IMR-90 (cell line): ENCODE data around the gene TINAG. TPM values are rescaled to one million over a fixed set of nuclear protein-coding genes. Genes with fewer than 3 reads are reported as not detected.
A peak's percentile ranks its signal among the peaks of the same experiment; 100 is the strongest.

ENCODE experiments used
- ATAC-seq: fragments of 200-7000 bp; cut with Tn5 transposase; 2 replicates; pipeline ENCODE4 v1.9.1; 2020; ENCODE audit warnings: low read depth, mild to moderate bottlenecking, moderate library complexity
- Bru-seq: library from RNA; stranded (reverse); fragments of 400-500 nt; gene quantifications from one replicate; lab custom pipeline; 2021; lab: Mats Ljungman, UMichigan
- BruChase-seq, 2 experiments: library from RNA; stranded (reverse); fragments of 400-500 nt; gene quantifications; one replicate each; lab custom pipeline; 2021; lab: Mats Ljungman, UMichigan
- BruUV-seq: library from RNA; stranded (reverse); fragments of 400-500 nt; replicated peaks from 2 replicates; lab custom pipeline; 2021; lab: Mats Ljungman, UMichigan
- CTCF ChIA-PET: fragments of 300-600 bp; formaldehyde crosslinking; extraction: SDS; loops from one replicate; lab custom pipeline; 2021; ENCODE audit warnings: antibody characterized with exemption; lab: Yijun Ruan, JAX
- POLR2A ChIA-PET: fragments of 300-600 bp; sonication (Branson Sonifier 250); formaldehyde crosslinking; loops from one replicate; lab custom pipeline; 2022; ENCODE audit warnings: antibody characterized with exemption; ENCODE audit not compliant: unreplicated experiment; lab: Charles Lee
- DNase-seq: peaks from one replicate; pipeline ENCODE4 v3.0.0; 2013
- H2AFZ ChIP-seq: replicated peaks from 2 replicates; pipeline ENCODE3; 2013; ENCODE audit warnings: low read length, mild to moderate bottlenecking; ENCODE audit not compliant: poor library complexity
- H2AK5ac ChIP-seq: 2 replicates; pipeline ENCODE4 v1.6.1; 2013; ENCODE audit warnings: low read depth, low read length, inconsistent platforms
- H2AK9ac ChIP-seq: replicated peaks from 2 replicates; pipeline ENCODE3; 2013; ENCODE audit warnings: mild to moderate bottlenecking, low read depth, low read length, moderate library complexity; ENCODE audit not compliant: poor library complexity
- H2BK120ac ChIP-seq: 2 replicates; pipeline ENCODE4 v1.6.1; 2013; ENCODE audit warnings: low read depth, low read length, inconsistent platforms
- H2BK15ac ChIP-seq: 3 replicates; pipeline ENCODE4 v1.6.1; 2013; ENCODE audit warnings: low read depth, low read length, inconsistent platforms
- H2BK20ac ChIP-seq: 2 replicates; pipeline ENCODE4 v1.6.1; 2013; ENCODE audit warnings: low read depth, mild to moderate bottlenecking, inconsistent platforms, low read length, moderate library complexity
- H2BK5ac ChIP-seq: 2 replicates; pipeline ENCODE4 v1.6.1; 2013; ENCODE audit warnings: mild to moderate bottlenecking, low read depth, low read length, inconsistent platforms; ENCODE audit not compliant: poor library complexity, severe bottlenecking
- H3K14ac ChIP-seq: replicated peaks from 2 replicates; pipeline ENCODE4 v1.6.1; 2013; ENCODE audit warnings: low read depth, low read length, inconsistent platforms
- H3K18ac ChIP-seq: 2 replicates; pipeline ENCODE4 v1.6.1; 2013; ENCODE audit warnings: low read depth, low read length, control low read depth
- H3K23ac ChIP-seq: 2 replicates; pipeline ENCODE4 v1.6.1; 2013; ENCODE audit warnings: low read depth, low read length, inconsistent platforms
- H3K27ac ChIP-seq: 2 replicates; pipeline ENCODE4 v1.5.1; 2013; ENCODE audit warnings: mild to moderate bottlenecking, control low read depth, low read length; ENCODE audit not compliant: insufficient read depth
- H3K27me3 ChIP-seq: 2 replicates; pipeline ENCODE4 v1.6.1; 2013; ENCODE audit warnings: low read length; ENCODE audit not compliant: control insufficient read depth, insufficient read depth
- H3K36me3 ChIP-seq: 2 replicates; pipeline ENCODE4 v1.6.1; 2013; ENCODE audit warnings: low read length, mixed read lengths; ENCODE audit not compliant: control insufficient read depth, insufficient read depth
- H3K4ac ChIP-seq: 2 replicates; pipeline ENCODE4 v1.6.1; 2013; ENCODE audit warnings: low read depth, low read length, inconsistent platforms
- H3K4me1 ChIP-seq: 2 replicates; pipeline ENCODE4 v1.6.1; 2013; ENCODE audit warnings: low read length, mixed read lengths; ENCODE audit not compliant: control insufficient read depth, insufficient read depth
- H3K4me2 ChIP-seq: 2 replicates; pipeline ENCODE4 v1.6.1; 2013; ENCODE audit warnings: low read depth, mild to moderate bottlenecking, control low read depth, low read length, moderate library complexity
- H3K4me3 ChIP-seq: 2 replicates; pipeline ENCODE4 v1.5.1; 2013; ENCODE audit warnings: low read depth, mild to moderate bottlenecking, control low read depth, low read length, moderate library complexity; ENCODE audit not compliant: insufficient read depth
- H3K56ac ChIP-seq: 2 replicates; pipeline ENCODE4 v1.6.1; 2013; ENCODE audit warnings: low read length, inconsistent platforms; ENCODE audit not compliant: insufficient read depth; ENCODE audit errors: extremely low read depth
- H3K79me1 ChIP-seq, 2 experiments: 2 replicates each; pipeline ENCODE4 v1.6.1; 2013; ENCODE audit warnings: low read length in 2 of 2, inconsistent platforms in 1 of 2, low read depth in 1 of 2
- H3K9ac ChIP-seq: 2 replicates; pipeline ENCODE4 v1.6.1; 2013; ENCODE audit warnings: low read depth, low read length, control low read depth
- H3K9me1 ChIP-seq: 2 replicates; pipeline ENCODE4 v1.6.1; 2013; ENCODE audit warnings: low read length, inconsistent platforms; ENCODE audit not compliant: insufficient read depth
- H3K9me3 ChIP-seq: 2 replicates; pipeline ENCODE4 v1.6.1; 2013; ENCODE audit warnings: low read length; ENCODE audit not compliant: control insufficient read depth, insufficient read depth
- H4K20me1 ChIP-seq: 2 replicates; pipeline ENCODE4 v1.6.1; 2013; ENCODE audit warnings: low read length, inconsistent platforms; ENCODE audit not compliant: insufficient read depth
- H4K5ac ChIP-seq: 2 replicates; pipeline ENCODE4 v1.6.1; 2013; ENCODE audit warnings: mild to moderate bottlenecking, low read depth, low read length, control low read depth
- H4K8ac ChIP-seq, 2 experiments: 2 replicates each; pipeline ENCODE4 v1.6.1; 2013; ENCODE audit warnings: low read depth in 2 of 2, low read length in 2 of 2, control low read depth in 1 of 2, inconsistent platforms in 1 of 2
- H4K91ac ChIP-seq: 2 replicates; pipeline ENCODE4 v1.6.1; 2013; ENCODE audit warnings: low read depth, low read length, inconsistent platforms; ENCODE audit not compliant: insufficient read depth
- CEBPB ChIP-seq: IDR thresholded peaks from 2 replicates; pipeline ENCODE4 v1.6.1; 2012; ENCODE audit warnings: low read depth, low read length, improper control_type of control experiment
- CHD1 ChIP-seq: IDR thresholded peaks from 2 replicates; pipeline ENCODE4 v1.6.1; 2012; ENCODE audit warnings: low read depth, low read length, improper control_type of control experiment
- CTCF ChIP-seq: conservative IDR thresholded peaks from 2 replicates; pipeline ENCODE4 v1.5.1; 2012; ENCODE audit warnings: mild to moderate bottlenecking, low read depth, low read length, improper control_type of control experiment
- MAFK ChIP-seq: IDR thresholded peaks from 2 replicates; pipeline ENCODE4 v1.6.1; 2012; ENCODE audit warnings: low read depth, low read length, improper control_type of control experiment
- MXI1 ChIP-seq: IDR thresholded peaks from 2 replicates; pipeline ENCODE4 v1.6.1; 2012; ENCODE audit warnings: low read depth, mild to moderate bottlenecking, low read length, moderate library complexity, borderline replicate concordance
- NFE2L2 ChIP-seq: fragments of 150-350 bp; IDR thresholded peaks from 2 replicates; pipeline ENCODE4 v1.6.1; 2016; ENCODE audit warnings: low read depth, mild to moderate bottlenecking, low read length
- POLR2A ChIP-seq: IDR thresholded peaks from 2 replicates; pipeline ENCODE4 v1.6.1; 2012; ENCODE audit warnings: mild to moderate bottlenecking, low read depth, low read length
- RFX5 ChIP-seq: IDR thresholded peaks from 2 replicates; pipeline ENCODE4 v1.8.0; 2012; ENCODE audit warnings: low read depth, mild to moderate bottlenecking, low read length, moderate library complexity
- USF2 ChIP-seq: fragments of 150-350 bp; IDR thresholded peaks from 2 replicates; pipeline ENCODE4 v1.6.1; 2017; ENCODE audit warnings: mild to moderate bottlenecking, antibody characterized with exemption, low read length, low read depth
- WGBS, 2 experiments: methylation state at CpG; one replicate each; pipeline versions ENCODE4 v1.1.5 to v1.1.7; 2013; ENCODE audit warnings: missing lambda C conversion rate in 2 of 2; ENCODE audit not compliant: insufficient read length in 1 of 2; ENCODE audit errors: extremely low coverage in 2 of 2; 5-methylcytosine and 5-hydroxymethylcytosine counted together
- dilution Hi-C: fragments of 300-500 bp; cut with HindIII; formaldehyde crosslinking; loops from one replicate; pipeline ENCODE4 v1.14.3; 2018; ENCODE audit warnings: low sequenced_read_pairs; ENCODE audit not compliant: unreplicated experiment
- in situ Hi-C: fragments of 300-500 bp; cut with MboI; formaldehyde crosslinking; loops from 3 replicates; pipeline ENCODE4 v1.14.3; 2019; ENCODE audit warnings: low sequenced_read_pairs, inconsistent platforms, mixed read lengths
- intact Hi-C: fragments of 100-400 bp; cut with micrococcal nuclease; formaldehyde crosslinking; loops from 2 replicates; pipeline ENCODE4 v1.10.0; 2022
- long read RNA-seq: library from polyadenylated mRNA; unstranded; transcript quantifications from one replicate; pipeline ENCODE4 v2.0.0, GENCODE V29; 2021; ENCODE audit not compliant: unreplicated experiment
- polyA plus RNA-seq, 3 experiments: library from polyadenylated mRNA; depleted of rRNA; stranded (reverse); fragments of >200 nt; gene quantifications; 2 replicates each; pipeline ENCODE4 v1.2.3, GENCODE V29; 2012; ENCODE audit warnings: low replicate concordance in 1 of 3
- total RNA-seq: library from RNA; depleted of rRNA; stranded (reverse); fragments of >200 nt; gene quantifications from 2 replicates; pipeline ENCODE4 v1.2.3, GENCODE V29; 2012; rRNA removed

The TINAG gene
- not detected in 2 replicates for total RNA-seq
- not detected in 2 replicates for polyA plus RNA-seq (2012; rRNA removed)
- polyA plus RNA-seq (2012; cell fraction: cytosol; rRNA removed): not detected in 2 replicates
- polyA plus RNA-seq (2012; cell fraction: nucleus; rRNA removed; ENCODE audit: low replicate concordance): not detected in 2 replicates
- not detected for Bru-seq, nascent RNA
- BruChase-seq, experiment 1, labeled RNA remaining after a 6-hour chase: not detected
- not detected for BruChase-seq, experiment 2, labeled RNA remaining after a 2-hour chase
- long read RNA-seq: 0 reads

- Histone ChIP-seq H3K4me1 (no peaks in the 10 kb centered on the region), H2BK15ac (no peak within 1 kb of the TSS), H3K56ac (no peak within 1 kb of the TSS), H3K9me1 (no peaks in the 10 kb centered on the region), H2AK9ac (no peak within 1 kb of the TSS), H3K4ac (no peak within 1 kb of the TSS), H2BK20ac (0 out of 2 replicates have a peak within 1 kb of the TSS, but pooled peaks have one; percentile 28), H4K20me1 (no peaks in the 10 kb centered on the region), H3K9me3 (no peaks in the 10 kb centered on the region), H2BK120ac (no peak within 1 kb of the TSS), H4K5ac (no peak within 1 kb of the TSS), H2AK5ac (no peak within 1 kb of the TSS), H3K36me3 (no peaks in the 10 kb centered on the region), H3K79me1 (no peaks in the 10 kb centered on the region), H3K23ac (no peak within 1 kb of the TSS), H2AFZ (no peak within 1 kb of the TSS), H4K8ac (no peak within 1 kb of the TSS), H4K91ac (no peak within 1 kb of the TSS), H3K14ac (no peak within 1 kb of the TSS), H3K27ac (no peak within 1 kb of the TSS), H3K27me3 (no peaks in the 10 kb centered on the region), H3K18ac (no peak within 1 kb of the TSS), H2BK5ac (no peak within 1 kb of the TSS), H3K4me3 (no peak within 1 kb of the TSS), H3K9ac (no peak within 1 kb of the TSS), H3K4me2 (no peak within 1 kb of the TSS)
- intact Hi-C loops: no loop called here
- dilution Hi-C loops: no loop called here
- WGBS, 2 experiments: 90% methylated on average over 2 of the region's 10 CpGs; no CpG with 5 or more reads in 1 of the 2 experiments
- ChIA-PET POLR2A (no interaction called here), CTCF (no interaction called here)
- in situ Hi-C loops: no loop called here
- no peak for DNase-seq
- TF ChIP-seq MXI1 (no peak), RFX5 (no peak), CEBPB (no peak), CTCF (no peak), NFE2L2 (no peak), MAFK (no peak), CHD1 (no peak), USF2 (no peak), POLR2A (no peak)
- BruUV-seq: no TSS peak
- ATAC-seq: no peak
Measured at GRCh38 chr6:54308289-54308985, at the start of gene TINAG. TSS of gene TINAG (plus strand) at chr6:54308441. CDS start at chr6:54308551, 110 bp downstream.
